IgD-negative memory B cell (primary cell): ENCODE results near the gene MLN. TPM values are rescaled to one million over a fixed set of nuclear protein-coding genes. Genes with fewer than 3 reads are reported as not detected.

ENCODE experiments used
- H3K27ac Mint-ChIP-seq, 3 donors: one replicate each; pipeline ENCODE4 v1.8.0; 2020 to 2022; ENCODE audit warnings: mild to moderate bottlenecking in 3 of 3, mixed read lengths in 3 of 3, moderate library complexity in 1 of 3
- H3K27me3 Mint-ChIP-seq: one replicate; pipeline ENCODE4 v1.8.0; 2021; ENCODE audit warnings: mixed read lengths
- H3K36me3 Mint-ChIP-seq: one replicate; pipeline ENCODE4 v1.8.0; 2020; ENCODE audit warnings: mild to moderate bottlenecking, mixed read lengths
- H3K4me1 Mint-ChIP-seq, 3 donors: one replicate each; pipeline ENCODE4 v1.8.0; 2020 to 2022; ENCODE audit warnings: mixed read lengths in 3 of 3, mild to moderate bottlenecking in 1 of 3
- H3K4me3 Mint-ChIP-seq, 4 donors: one replicate each; pipeline ENCODE4 v1.8.0; 2020 to 2022; ENCODE audit warnings: mild to moderate bottlenecking in 4 of 4, mixed read lengths in 4 of 4, moderate library complexity in 3 of 4
- H3K9me3 Mint-ChIP-seq, 3 donors: one replicate each; pipeline ENCODE4 v1.8.0; 2020 to 2021; ENCODE audit warnings: mixed read lengths in 3 of 3, mild to moderate bottlenecking in 1 of 3
- polyA plus RNA-seq: library from polyadenylated mRNA; unstranded; fragments of 300-500 nt; fragmentation: Illumina TruSeq; gene quantifications from one replicate; pipeline ENCODE4 v1.2.3, GENCODE V29; 2021

The MLN gene
- polyA plus RNA-seq, 1 donor from 2014 or later = not detected

GRCh38 chr6:33792981-33793380, 10.8 kb downstream of the MLN start:
- peaks cover 3 to 6% (median 5%) of the 10 kb centered on the region in 3 donors for H3K4me1 Mint-ChIP-seq
- H3K36me3 Mint-ChIP-seq = no peaks in the 10 kb centered on the region
- no peak overlapping the region for H3K4me3 Mint-ChIP-seq
- H3K27me3 Mint-ChIP-seq = peaks cover 7% of the 10 kb centered on the region
- no peaks in the 10 kb centered on the region for H3K9me3 Mint-ChIP-seq
- no peak overlapping the region for H3K27ac Mint-ChIP-seq

- Mint-ChIP-seq H3K36me3 (no peaks in the 10 kb centered on the region), H3K4me1 (peaks cover 15 to 19% (median 15%) of the 10 kb centered on the region in 3 donors), H3K27ac (peak overlapping the region in 1 of 3 donors; percentile 59), H3K27me3 (peaks cover 3% of the 10 kb centered on the region), H3K4me3 (peak overlapping the region in 1 of 4 donors; percentile 73), H3K9me3 (no peaks in the 10 kb centered on the region)
Observed at GRCh38 chr6:33791620-33792019, 12.2 kb downstream of the MLN start.

DNA sequence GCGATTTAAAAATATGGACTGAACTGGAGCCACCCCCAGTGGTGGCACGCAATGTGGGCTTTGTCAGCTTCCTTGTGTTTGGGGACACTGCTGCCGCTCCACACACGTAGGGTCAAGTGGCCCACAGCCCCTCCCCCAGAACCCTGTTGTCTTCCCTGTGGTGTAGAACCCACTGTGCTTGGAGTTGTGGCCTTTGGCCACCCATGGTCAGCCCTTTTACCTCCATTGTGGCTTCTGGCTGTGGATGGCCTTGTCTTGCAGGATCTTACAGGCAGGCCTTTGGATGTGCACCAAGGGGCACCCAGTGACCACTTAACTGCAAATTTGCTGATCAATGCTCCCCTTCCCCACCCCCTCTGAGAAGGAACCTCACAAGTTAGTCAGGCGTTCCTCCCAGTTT, 12.9 kb downstream of the MLN start:
- Mint-ChIP-seq H3K27ac (no peak overlapping the region), H3K4me1 (peaks cover 22 to 26% (median 22%) of the 10 kb centered on the region in 3 donors), H3K4me3 (peak overlapping the region in 2 of 4 donors; percentile 10 to 73), H3K36me3 (no peaks in the 10 kb centered on the region), H3K9me3 (no peaks in the 10 kb centered on the region), H3K27me3 (peaks cover 2% of the 10 kb centered on the region)

GRCh38 chr6:33790379-33790778, 13.4 kb downstream of the MLN start:
- Mint-ChIP-seq H3K36me3 (no peaks in the 10 kb centered on the region), H3K9me3 (no peaks in the 10 kb centered on the region), H3K27me3 (peaks cover 2% of the 10 kb centered on the region), H3K4me3 (peak overlapping the region in 2 of 4 donors; percentile 19 to 65), H3K4me1 (peaks cover 25 to 30% (median 26%) of the 10 kb centered on the region in 3 donors), H3K27ac (peak overlapping the region in 1 of 3 donors; percentile 23)

GRCh38 chr6:33789550-33789895, 14.3 kb downstream of the MLN start:
- Mint-ChIP-seq H3K27me3 (peaks cover 2% of the 10 kb centered on the region), H3K27ac (peak overlapping the region in 2 of 3 donors; percentile 54 to 81), H3K9me3 (no peaks in the 10 kb centered on the region), H3K36me3 (no peaks in the 10 kb centered on the region), H3K4me1 (peaks cover 27 to 39% (median 30%) of the 10 kb centered on the region in 3 donors), H3K4me3 (peak overlapping the region; percentile 78 to 89 (median 81))

DNA sequence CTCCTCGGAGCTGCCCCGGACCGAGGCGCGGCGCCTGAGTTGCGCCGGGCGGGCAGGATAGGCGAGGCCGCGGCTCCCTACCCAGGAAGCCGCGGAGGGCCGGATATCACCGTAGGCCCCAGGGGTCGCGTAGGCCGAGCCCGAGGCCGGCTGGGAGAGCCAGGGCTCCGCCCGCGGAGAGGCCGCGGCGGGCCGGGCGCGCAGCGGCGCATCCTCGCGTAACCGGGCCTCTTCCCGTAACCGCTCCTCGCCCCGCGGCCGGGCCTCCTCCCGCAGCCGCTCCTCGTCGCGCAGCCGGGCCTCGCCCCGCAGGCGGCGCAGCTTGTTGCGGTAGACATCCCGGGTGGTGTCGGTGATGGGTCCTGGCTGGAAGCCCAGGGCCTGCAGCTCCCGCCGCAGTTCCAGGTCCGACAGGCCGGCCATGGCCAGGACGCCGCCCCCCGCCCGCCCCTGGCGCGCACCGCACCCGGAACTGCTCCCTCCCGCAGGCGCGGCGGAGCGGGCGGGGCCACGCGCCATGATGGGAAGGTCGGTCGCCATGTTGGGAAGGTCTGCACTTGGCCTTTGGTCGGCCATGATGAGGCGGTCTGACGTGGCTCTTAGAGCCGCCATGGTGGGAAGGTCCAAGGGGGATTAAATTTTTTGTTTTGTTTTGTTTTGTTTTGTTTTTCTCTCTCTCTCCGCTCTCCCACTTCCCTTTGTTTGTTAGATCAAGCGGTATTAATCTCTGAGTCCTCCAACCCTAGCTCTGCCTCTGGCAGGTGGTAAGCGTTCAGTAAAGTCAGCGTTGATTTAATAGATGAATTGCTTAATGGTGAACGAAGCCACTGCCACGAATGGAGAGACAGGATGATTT, 14.9 kb downstream of the MLN start, which contains the start of gene LEMD2:
Gene LEMD2, minus strand, starts transcription at position 437 of the 856 bp plus-strand sequence. Its CDS starts 14 bp downstream, at position 423.
- H3K4me1 Mint-ChIP-seq = peaks cover 31 to 44% (median 33%) of the 10 kb centered on the region in 3 donors

DNA sequence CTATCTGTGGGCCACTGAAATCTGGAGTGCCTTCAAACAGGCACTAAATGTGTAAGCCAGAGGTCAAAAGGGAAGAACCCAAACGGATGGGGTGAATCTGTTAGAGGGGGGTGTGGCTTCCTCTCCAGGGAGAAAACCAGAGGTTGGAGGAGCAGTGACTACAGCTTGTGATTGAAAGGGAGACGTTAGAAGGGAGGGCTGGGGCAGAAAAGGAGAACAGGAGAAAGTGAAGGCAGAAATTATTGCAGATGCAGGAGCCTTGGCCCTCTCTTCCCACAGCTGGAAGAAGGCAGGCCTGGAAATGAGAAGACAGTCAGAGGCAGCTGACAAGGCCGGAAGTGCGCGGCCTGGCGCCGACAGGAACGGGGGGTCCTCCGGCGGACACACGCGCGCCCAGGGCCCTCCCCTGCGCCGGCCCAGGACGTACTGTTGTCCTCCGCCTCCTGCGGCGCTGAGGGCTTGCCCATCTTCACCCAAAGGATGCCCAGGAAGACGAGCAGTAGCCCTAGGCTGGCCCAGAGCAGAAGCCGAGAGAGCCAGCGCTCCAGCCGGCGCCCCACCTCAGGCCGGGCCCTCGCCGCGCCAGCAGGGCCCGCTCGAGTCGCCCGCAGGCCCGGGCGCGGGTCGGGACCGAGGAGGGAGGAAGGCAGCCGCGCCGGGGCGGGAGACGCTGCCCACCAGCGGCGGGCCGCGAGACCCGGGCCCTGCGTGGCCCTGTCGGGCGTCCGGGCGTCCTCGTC, 15.7 kb downstream of the MLN start:
- H3K27me3 Mint-ChIP-seq = no peaks in the 10 kb centered on the region
- H3K4me3 Mint-ChIP-seq = peak overlapping the region; percentile 86 to 95 (median 90)
- no peaks in the 10 kb centered on the region for H3K36me3 Mint-ChIP-seq
- peaks cover 31 to 49% (median 34%) of the 10 kb centered on the region in 3 donors for H3K4me1 Mint-ChIP-seq
- H3K27ac Mint-ChIP-seq = peak overlapping the region; percentile 71 to 95 (median 80)
- no peaks in the 10 kb centered on the region for H3K9me3 Mint-ChIP-seq

More for the DNA sequence above, 14.9 kb downstream of the MLN start, which contains the start of gene LEMD2:
- H3K27ac Mint-ChIP-seq = peak within 1 kb of the TSS; percentile 71 to 95 (median 81)
- no peaks in the 10 kb centered on the region for H3K9me3 Mint-ChIP-seq
- peak within 1 kb of the TSS; percentile 86 to 95 (median 90) for H3K4me3 Mint-ChIP-seq
- H3K36me3 Mint-ChIP-seq = no peaks in the 10 kb centered on the region
- peaks cover 2% of the 10 kb centered on the region for H3K27me3 Mint-ChIP-seq

DNA sequence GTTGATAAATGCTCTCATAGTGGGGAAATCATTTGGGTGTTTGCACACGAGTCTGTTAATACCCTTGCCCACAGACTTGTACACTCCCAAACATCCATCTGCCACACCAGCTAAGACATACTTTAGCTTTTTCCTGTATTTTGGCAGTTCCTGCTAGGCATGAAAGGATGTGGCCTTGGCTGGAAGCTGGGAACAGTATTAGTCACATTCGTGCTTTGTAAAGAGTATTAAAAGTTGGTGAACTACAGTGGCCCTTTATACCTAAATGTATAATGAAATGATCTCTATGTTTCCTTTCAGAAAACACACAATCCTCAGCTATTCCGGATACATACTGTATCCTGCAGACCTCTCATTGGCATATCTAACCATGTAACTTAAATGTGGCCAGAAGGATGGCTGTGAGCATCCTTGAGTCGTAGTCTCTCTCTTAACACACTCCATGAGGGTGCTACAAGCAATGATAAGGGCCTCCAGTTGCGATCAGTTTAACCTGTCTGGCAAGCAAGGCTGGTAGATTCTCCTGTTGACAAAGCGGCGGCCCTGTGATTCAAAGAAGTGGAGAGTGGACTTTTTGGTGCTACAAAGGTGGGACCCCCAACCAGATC, 16.4 kb downstream of the MLN start:
- Mint-ChIP-seq H3K4me3 (peak overlapping the region; percentile 86 to 95 (median 90)), H3K4me1 (peaks cover 32 to 49% (median 34%) of the 10 kb centered on the region in 3 donors), H3K9me3 (no peaks in the 10 kb centered on the region), H3K27ac (peak overlapping the region; percentile 71 to 95 (median 88)), H3K27me3 (no peaks in the 10 kb centered on the region), H3K36me3 (no peaks in the 10 kb centered on the region)

- Mint-ChIP-seq H3K36me3 (no peaks in the 10 kb centered on the region), H3K27me3 (no peaks in the 10 kb centered on the region), H3K27ac (peak overlapping the region; percentile 55 to 88 (median 56))
Observed at GRCh38 chr6:33786736-33787135, 17.1 kb downstream of the MLN start.

GRCh38 chr6:33785778-33786177, 18.0 kb downstream of the MLN start:
- peaks cover 34 to 49% (median 34%) of the 10 kb centered on the region in 3 donors for H3K4me1 Mint-ChIP-seq

More at GRCh38 chr6:33786736-33787135, 17.1 kb downstream of the MLN start:
- H3K4me3 Mint-ChIP-seq = peak overlapping the region in 2 of 4 donors; percentile 68 to 86
- H3K9me3 Mint-ChIP-seq = no peaks in the 10 kb centered on the region
- peaks cover 34 to 49% (median 34%) of the 10 kb centered on the region in 3 donors for H3K4me1 Mint-ChIP-seq

DNA sequence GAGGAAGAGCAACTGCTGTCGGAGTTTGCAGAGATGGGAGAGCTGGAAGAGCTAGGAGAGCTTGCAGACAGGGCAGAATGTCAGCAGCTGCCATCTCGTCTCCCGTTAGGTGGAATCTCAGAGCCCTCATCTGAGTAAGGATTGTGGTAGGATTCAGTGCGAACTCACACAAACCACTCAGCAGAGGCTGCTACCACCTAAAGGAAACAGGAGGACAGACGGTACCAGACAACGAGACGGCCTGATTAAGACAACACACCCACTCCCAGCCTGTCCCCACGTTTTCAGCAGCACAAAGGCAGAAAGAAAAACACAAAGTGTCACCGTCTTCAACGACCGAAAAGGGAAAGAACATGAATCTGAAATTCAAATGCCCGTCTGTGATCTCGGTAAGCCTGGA, 19.0 kb downstream of the MLN start:
- H3K4me1 Mint-ChIP-seq = peaks cover 32 to 48% (median 34%) of the 10 kb centered on the region in 3 donors
- peak overlapping the region in 1 of 3 donors; percentile 19 for H3K27ac Mint-ChIP-seq
- H3K9me3 Mint-ChIP-seq = no peaks in the 10 kb centered on the region
- peaks cover 1% of the 10 kb centered on the region for H3K36me3 Mint-ChIP-seq
- H3K27me3 Mint-ChIP-seq = no peaks in the 10 kb centered on the region
- peak overlapping the region in 2 of 4 donors; percentile 25 to 63 for H3K4me3 Mint-ChIP-seq

More at GRCh38 chr6:33785778-33786177, 18.0 kb downstream of the MLN start:
- peak overlapping the region in 1 of 3 donors; percentile 56 for H3K27ac Mint-ChIP-seq
- peak overlapping the region in 2 of 4 donors; percentile 67 to 86 for H3K4me3 Mint-ChIP-seq
- H3K27me3 Mint-ChIP-seq = no peaks in the 10 kb centered on the region
- H3K36me3 Mint-ChIP-seq = no peaks in the 10 kb centered on the region
- no peaks in the 10 kb centered on the region for H3K9me3 Mint-ChIP-seq

DNA sequence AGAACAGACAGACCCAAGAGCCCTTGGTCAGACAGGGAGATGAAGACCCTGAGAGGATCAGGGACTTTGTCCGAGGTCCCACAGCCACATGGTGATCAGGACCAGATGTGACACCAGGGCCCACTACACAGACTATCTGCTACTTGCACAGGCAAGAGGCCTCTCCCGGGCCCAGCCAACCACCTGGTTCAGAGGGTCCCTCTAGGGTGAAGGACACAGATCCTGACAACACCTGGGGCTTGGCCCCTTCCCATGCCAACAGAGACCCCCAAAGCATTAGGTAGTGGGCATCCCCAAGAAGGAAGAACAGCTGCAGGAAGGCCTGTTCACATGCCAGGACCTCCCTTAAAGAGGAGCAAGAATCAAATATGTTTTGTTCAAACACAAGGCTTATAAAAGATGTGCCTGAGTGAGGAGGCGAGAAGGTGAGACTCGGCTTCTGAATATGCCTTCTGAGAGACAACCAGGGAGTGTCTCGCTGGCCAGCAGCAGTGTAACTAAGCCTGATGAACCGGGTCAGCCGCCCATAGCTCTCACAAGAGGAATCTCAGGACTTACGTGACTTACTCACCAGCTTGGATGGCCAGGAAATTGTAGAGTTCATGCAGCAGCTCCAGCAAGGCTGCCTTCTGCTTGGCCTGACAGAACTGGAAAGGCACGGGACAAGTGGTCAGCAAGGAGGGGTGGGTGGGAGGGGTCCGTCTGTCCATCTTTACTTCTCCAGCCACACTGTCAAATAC, 19.9 kb downstream of the MLN start:
- no peak overlapping the region for H3K27ac Mint-ChIP-seq
- H3K36me3 Mint-ChIP-seq = peaks cover 1% of the 10 kb centered on the region
- no peaks in the 10 kb centered on the region for H3K9me3 Mint-ChIP-seq
- peaks cover 29 to 44% (median 32%) of the 10 kb centered on the region in 3 donors for H3K4me1 Mint-ChIP-seq
- peak overlapping the region in 1 of 4 donors; percentile 48 for H3K4me3 Mint-ChIP-seq
- H3K27me3 Mint-ChIP-seq = no peaks in the 10 kb centered on the region

DNA sequence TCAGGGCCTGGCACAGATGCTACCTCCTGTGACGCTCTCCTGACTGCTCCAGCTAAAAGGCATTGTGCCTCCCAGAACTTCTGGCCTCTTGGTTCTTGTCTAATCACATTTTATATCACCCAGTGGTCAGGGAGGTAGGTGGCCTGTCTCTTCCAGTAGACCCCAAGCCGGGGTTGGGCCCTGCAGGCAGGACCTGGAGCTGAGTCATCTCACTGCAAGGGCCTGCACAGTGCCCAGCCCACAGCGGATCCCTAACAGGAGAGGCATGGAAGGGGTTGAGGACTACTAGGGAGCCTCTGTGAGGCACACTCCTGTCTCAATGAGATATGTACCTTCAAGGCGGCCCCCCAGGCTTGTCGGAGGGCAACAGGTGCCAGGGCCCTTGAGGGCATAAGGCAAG, 21.2 kb downstream of the MLN start:
- H3K27me3 Mint-ChIP-seq = no peaks in the 10 kb centered on the region
- H3K36me3 Mint-ChIP-seq = peaks cover 1% of the 10 kb centered on the region
- H3K4me3 Mint-ChIP-seq = no peak overlapping the region
- H3K27ac Mint-ChIP-seq = peak overlapping the region in 1 of 3 donors; percentile 96
- no peaks in the 10 kb centered on the region for H3K9me3 Mint-ChIP-seq
- H3K4me1 Mint-ChIP-seq = peaks cover 26 to 39% (median 28%) of the 10 kb centered on the region in 3 donors
